ENCODE data around the gene NIM1K.

DNA sequence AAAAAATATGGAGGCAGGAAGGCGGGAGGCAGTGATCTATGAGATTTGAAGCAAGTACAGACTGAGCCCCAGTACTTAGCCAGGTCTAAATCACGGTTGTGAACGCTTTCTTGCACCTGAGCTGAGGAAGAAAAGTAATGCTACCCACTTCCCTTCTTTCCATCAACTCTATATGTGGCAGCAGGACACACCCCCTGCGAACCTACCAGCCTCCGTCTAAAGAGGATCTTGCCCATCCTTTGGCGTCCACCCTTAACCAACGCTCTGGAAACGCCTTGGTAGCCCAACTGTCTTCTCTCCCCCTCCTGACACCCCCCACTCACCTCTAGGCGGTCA lies 120.6 kb downstream of the NIM1K start:
- TF ChIP-seq CTCF (IDR thresholded peaks at IDR 0.05) (no peak), TEAD4 (CRISPR knock-in tag; IDR thresholded peaks at IDR 0.05) (no peak)
